HG03103 (cell line): ENCODE results near the gene BRD9.
"Not testable (repeated sequence)": the region's sequence is repeated elsewhere in the genome, so short reads cannot be mapped to it uniquely, and the experiment has no call there.

Source experiments
- ATAC-seq: cut with Tn5 transposase; IDR thresholded peaks from one replicate; pipeline ENCODE4 v1.9.1; 2021; ENCODE audit warnings: low read depth; ENCODE audit not compliant: unreplicated experiment

Gene BRD9

GRCh38 chr5:892394-893136 lies at the start of gene BRD9, which contains the start of gene TRIP13:
Gene BRD9, minus strand, starts transcription at chr5:892801. Its CDS starts 144 bp downstream, at chr5:892657.
Gene TRIP13, plus strand, starts transcription at chr5:892884. Its CDS starts 115 bp downstream, at chr5:892999.
- ATAC-seq, result peak; percentile 92

DNA sequence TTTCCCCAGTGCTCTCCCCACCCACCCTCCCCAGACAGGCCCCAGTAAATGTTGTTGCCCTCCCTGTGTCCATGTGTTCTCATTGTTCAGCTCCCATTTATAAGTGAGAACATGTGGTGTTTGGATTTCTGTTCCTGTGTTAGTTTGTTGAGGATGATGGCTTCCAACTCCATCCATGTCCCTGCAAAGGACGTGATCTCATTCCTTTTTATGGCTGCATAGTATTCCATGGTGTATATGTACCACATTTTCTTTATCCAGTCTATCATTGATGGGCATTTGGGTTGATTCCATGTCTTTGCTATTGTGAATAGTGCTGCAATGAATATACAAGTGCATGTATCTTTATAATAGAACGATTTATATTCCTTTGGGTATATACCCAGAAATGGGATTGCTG lies 48.1 kb upstream of the BRD9 start:
- ATAC-seq, result not testable (repeated sequence)

DNA sequence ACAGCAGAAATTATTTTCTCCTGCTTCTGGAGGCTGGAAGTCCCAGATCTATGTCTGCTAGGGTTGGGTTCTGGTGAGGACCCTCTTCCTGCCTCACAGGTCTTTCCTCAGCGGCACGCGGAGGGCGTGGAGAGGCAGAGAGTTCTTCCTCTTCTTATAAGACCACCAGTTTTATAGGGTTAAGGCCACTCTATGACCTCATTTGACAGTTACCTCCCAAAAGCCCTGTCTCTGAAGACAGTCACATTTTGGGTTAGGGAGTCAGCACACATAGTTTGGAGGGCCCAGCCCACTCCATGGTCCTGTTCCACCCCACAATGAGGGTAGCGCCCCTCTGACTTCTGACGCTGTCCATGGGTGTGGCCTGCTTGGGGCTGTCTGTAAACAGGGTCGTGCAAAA lies 46.8 kb upstream of the BRD9 start:
- ATAC-seq, result no peak

- no peak for ATAC-seq
Measured at GRCh38 chr5:937151-937924, 44.7 kb upstream of the BRD9 start.

DNA sequence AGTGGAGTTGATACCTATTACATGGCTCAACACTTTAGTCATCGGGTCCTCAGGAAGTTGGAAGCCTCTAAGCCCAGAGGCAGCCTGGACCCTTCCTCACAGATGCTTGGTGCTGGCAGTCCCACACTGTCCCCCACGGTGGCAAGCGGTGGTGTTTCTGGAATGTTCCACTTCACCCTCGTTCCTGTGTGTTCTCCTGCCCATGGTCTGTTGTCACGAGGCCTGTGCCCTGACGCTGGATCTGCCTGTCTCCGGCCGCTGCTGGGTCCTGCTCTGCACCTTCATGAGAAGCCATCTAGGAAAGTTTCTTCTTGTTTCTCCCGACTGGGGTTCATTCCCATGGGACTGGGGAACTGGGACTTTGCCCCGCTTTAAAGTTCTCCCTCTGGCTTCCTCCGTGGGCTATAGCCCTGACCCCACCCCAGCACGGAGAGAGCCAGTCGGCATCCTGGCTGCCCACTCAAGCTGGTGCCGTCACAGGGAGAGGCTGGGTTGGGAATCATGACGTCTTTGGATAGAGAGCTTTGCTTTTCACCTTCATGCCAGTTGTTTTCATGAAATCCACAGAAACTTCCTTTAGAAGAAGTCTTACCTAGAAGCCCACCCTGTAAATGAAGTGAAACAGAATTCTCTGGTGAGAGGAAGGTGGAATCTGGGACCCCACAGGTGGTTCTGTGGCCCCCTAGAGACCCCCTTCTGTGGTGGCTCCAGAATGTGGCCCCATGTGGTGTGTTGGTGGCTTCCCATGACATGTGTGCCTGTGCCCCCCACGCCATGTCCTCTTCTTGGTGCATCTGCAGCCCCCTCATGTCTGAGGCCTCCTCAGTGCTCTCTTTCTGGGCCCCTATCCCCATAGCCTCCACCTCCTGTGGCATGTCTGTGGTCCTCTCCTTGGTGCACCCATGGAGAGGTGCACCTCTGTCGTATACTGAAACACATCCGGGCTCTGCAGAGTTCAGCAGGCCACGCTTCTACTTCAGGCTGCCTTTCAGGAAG lies 43.8 kb upstream of the BRD9 start:
- no peak for ATAC-seq

DNA sequence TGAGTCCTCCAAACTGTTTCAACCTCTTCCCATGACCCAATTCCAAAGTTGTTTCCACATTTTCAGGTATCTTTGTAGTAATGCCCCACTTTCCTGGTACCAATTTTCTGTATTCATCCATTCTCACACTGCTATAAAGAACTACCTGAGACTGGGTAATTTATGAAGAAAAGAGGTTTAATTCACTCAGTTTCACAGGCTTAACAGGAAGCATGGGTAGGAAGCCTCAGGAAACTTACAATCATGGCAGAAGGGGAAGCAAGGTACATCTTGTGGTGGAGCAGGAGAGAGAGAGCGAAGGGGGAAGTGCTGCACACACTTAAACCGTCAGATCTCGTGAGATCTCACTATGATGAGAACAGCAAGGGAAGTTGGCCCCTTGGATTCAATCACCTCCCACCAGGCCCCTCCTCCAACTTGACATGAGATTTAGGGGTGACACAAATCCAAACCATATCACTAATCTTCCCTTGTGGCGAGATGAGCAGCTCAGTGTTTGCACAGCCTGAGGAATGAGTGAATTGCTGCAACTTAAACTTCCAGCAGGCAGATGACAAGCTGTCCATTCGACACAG lies 43.0 kb upstream of the BRD9 start:
- no peak for ATAC-seq

- not testable (repeated sequence) for ATAC-seq
Measured at GRCh38 chr5:934381-934967, 41.9 kb upstream of the BRD9 start.

DNA sequence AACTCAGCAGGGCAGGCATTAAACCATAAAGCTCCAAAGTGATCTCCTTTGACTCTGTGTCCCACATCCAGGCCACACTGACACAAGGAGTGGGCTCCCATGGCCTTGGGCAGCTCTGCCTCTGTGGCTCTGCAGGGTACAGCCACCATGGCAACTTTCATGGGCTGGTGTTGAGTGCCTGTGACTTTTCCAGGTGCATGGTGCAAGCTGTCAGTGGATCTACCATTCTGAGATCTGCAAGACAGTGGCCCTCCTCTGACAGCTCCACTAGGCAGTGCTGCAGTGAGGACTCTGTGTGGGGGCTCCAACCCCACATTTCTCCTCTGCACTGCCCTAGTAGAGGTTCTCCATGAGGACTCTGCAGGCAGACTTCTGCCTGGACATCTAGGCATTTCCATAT lies 41.4 kb upstream of the BRD9 start:
- ATAC-seq, result not testable (repeated sequence)

DNA sequence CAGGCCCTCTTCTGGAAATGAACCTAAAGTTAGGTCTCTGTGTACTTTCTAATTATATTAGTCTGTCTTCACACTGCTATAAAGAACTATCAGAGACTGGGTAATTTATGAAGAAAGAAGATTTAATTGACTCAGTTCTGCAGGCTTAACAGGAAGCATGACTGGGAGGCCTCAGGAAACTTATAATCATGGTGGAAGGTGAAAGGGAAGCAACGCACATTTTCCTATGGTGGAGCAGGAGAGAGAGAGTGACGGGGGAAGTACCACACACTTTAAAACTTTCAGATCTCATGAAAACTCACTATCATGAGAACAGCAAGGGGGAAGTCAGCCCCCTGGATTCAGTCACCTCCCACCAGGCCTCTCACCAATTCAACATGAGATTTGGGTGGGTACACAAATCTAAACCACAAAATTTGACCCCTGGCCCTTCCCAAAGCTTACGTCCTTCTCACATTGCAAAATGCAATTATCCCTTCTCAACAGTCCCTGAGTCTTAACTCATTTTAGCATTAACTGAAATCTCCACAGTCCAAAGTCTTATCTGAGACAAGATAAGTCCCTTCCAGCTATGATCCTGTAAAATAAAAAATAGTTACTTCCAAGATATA lies 40.8 kb upstream of the BRD9 start:
- no peak for ATAC-seq

- ATAC-seq, result no peak
Measured at GRCh38 chr5:932628-933250, 40.1 kb upstream of the BRD9 start.

DNA sequence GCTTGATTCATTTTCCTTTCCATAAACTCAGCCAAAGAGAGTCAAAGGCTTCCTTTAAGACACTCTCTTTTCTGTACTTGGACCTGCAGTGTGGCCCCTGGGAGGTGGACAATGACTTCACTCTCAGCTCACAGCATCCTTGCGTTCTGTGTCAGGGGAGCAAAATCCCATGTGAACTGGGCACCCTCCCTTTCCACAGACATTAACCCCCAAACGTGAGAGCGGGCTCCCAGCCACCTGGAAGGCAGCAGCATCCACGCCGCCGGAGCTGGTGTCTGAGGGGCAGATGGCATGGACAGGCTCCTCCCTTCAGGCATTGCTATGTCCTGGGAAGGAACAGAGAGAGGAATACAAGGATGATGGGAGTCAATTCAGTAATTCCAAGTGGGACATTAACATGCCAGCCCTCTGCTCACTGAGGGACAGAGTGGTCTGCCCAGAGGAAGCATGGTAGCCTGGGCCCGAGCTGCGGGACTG lies 39.6 kb upstream of the BRD9 start:
- ATAC-seq, result no peak

DNA sequence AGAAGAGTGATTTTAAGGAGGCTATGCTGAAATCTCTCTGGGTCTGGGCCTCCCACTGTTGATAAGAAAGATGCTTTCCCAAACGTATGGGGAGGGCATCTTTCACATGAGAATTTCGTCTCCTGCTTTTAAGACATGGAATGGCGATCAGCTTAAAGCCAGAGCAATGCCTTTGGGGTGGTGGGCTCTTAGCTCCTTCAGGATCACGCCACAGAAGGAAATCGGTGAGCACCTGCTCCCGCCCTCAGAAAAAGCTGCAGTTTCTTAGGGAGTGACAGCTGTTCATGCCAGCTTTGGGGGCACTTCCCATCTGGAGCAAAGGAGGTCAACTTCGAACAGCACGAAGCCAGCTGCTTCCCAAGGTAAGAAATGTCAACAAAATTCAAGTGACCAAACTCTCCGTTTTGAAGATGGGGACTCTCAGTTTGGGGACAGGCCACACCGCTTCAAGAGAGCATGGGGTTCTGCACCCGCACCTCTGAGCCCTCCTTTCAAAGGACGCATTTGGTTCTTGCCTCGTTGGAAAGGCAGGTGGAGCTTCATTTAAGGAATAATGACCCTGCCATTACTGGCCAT lies 39.1 kb upstream of the BRD9 start:
- ATAC-seq, result no peak

DNA sequence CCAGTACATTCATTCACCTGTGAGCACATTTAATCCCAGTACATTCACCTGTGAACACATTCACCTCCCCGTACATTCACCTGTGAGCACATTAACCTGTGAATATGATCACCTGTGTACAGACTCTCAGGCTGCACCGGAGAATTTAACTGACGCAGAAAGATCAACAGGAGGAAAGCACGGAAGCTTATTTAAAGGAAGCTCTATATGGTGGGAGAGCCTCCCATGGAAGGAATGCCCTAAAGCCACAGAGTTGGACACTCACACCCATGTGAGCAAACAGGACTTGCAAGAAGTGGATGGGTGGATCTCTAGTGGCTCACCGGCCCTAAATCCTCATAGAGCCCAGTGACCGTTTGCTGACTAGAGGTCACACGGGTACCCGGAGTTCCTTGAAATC lies 38.3 kb upstream of the BRD9 start:
- no peak for ATAC-seq

GRCh38 chr5:929596-929995 lies 37.0 kb upstream of the BRD9 start:
- no peak for ATAC-seq

GRCh38 chr5:929182-929581 lies 36.6 kb upstream of the BRD9 start:
- ATAC-seq, result not testable (repeated sequence)

DNA sequence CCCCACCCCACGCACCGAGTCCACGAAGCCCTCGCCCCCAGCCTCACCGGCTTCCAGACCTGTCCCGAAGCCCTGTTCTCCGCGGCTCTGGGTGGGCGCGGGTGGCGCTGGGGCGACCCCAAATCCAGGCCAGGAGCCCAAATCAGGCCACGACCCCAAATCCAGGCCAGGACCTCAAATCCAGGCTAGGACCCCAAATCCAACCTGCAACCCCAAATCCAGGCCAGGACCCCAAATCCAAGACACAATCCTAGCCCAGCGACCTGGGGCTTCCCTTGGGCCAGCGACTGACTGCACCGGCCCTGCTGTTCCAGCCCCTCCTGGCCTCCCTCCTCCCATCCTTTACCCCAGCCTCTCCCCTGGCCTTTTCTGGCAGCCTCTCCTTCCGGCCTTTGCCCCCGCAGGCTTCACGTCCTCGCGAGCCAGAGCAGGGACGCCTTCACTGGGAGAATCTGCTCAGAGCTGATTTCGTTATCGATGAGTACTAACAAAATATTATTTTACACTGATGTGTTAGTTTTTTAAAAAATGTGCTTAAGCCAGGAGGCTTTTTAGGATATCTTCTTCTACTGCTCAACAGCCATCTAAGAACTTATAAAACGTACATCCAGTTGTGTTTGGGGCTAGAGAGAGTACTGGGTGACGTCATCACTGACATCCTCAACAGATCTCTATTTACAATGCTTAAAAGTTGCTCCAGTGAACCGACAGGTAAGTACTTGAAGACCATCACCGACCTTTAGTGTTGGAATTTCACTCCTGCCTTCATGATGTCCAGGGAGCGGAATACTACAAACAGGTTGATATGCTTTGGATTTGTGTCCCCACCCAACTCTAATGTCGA lies 34.8 kb upstream of the BRD9 start:
- no peak for ATAC-seq

DNA sequence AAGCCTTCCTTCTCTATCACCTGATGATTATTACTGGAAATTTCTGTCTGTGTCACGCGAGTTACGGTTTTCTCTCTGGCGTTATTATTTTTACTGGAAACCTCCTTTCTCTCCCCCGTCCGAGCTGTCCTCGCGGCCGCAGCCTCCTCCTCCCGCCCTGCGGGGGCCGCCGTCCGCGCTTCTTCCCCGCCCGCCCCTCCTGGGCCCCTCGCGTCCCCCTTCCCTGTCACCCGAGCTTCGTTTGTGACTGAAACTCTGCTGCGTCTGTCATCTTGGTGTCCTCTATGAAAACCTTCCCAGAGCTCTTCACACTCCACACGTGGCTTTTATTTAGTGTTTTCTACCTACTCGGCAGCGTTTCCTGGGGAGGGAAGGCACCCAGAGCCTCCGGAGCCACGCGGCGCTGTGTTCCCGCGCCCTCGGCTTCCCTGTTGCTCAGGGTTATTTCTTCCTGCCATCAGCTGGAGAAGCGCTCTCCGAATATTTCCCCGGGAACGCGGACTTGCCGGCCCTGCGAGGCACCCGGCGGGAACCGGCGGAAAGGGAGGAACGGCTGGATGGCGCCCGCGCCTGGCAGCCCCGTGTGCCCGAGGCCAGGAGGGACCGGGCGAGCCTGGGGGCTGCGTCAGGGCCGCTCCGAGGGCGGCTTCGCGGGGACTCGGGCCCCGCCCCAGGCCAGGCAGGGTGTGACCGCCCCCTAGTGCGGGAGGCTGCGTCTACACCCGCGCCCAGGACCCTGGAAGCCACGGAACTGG lies 34.0 kb upstream of the BRD9 start:
- ATAC-seq, result no peak
